Transverse colon (tissue), 4 donors: ENCODE data around the gene BCKDK.

ENCODE experiments used
- POLR2A ChIP-seq: fragments of 450-650 bp; IDR thresholded peaks from one replicate; pipeline ENCODE4 v1.6.1; 2016; ENCODE audit warnings: antibody characterized with exemption, mild to moderate bottlenecking, moderate library complexity
- POLR2AphosphoS5 ChIP-seq, 3 donors: sonication (generic); formaldehyde crosslinking; IDR thresholded peaks; one replicate each; pipeline ENCODE4 v1.6.1; 2016; ENCODE audit warnings: antibody characterized with exemption in 3 of 3
- TF ChIP-seq, protein P1 (sequence below), 5 experiments: fragments of 200-600 bp in 3 of 5; fragments of 450-650 bp in 2 of 5; sonication (generic) in 3 of 5; IDR thresholded peaks; 1 replicate in 2 of 5; 2 replicates in 3 of 5; pipeline ENCODE4 v1.5.1; 2016 to 2017; ENCODE audit warnings: antibody characterized with exemption in 5 of 5, inconsistent platforms in 3 of 5, mild to moderate bottlenecking in 2 of 5, moderate library complexity in 1 of 5

DNA sequence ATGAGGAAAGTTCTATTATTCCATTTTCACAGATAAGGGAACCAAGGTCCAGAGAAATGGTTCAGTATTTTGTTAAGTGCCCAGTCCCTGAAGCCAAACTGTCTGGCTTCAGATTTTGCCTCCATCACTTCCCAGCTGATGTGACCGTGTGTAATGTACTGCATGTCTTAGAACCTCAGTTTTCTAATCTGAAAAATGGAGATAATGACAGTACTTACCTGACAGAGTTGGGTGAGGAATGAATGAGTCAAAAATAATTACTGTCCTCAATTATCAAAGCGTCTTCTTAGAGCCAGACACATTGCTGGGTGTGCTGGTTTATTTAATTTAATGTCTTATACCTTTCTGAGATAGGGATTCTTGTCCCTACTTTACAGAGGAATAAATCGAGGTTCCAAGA, 40.8 kb upstream of the BCKDK start:
- TF ChIP-seq, protein P1, sequence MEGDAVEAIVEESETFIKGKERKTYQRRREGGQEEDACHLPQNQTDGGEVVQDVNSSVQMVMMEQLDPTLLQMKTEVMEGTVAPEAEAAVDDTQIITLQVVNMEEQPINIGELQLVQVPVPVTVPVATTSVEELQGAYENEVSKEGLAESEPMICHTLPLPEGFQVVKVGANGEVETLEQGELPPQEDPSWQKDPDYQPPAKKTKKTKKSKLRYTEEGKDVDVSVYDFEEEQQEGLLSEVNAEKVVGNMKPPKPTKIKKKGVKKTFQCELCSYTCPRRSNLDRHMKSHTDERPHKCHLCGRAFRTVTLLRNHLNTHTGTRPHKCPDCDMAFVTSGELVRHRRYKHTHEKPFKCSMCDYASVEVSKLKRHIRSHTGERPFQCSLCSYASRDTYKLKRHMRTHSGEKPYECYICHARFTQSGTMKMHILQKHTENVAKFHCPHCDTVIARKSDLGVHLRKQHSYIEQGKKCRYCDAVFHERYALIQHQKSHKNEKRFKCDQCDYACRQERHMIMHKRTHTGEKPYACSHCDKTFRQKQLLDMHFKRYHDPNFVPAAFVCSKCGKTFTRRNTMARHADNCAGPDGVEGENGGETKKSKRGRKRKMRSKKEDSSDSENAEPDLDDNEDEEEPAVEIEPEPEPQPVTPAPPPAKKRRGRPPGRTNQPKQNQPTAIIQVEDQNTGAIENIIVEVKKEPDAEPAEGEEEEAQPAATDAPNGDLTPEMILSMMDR (IDR thresholded peaks at IDR 0.05), result no peak
- TF ChIP-seq POLR2A (no peak), POLR2AphosphoS5 (IDR thresholded peaks at IDR 0.05) (no peak)
